PFSK-1 (cell line): ENCODE measurements around the gene SCAF4.

ENCODE experiments used
- FOXP2 ChIP-seq: optimal IDR thresholded peaks from 2 replicates; pipeline ENCODE3; 2011; ENCODE audit warnings: borderline replicate concordance, control low read depth, inconsistent platforms; ENCODE audit not compliant: insufficient read depth; ENCODE audit errors: extremely low read length, extremely low read depth
- POLR2AphosphoS5 ChIP-seq: IDR thresholded peaks from 2 replicates; pipeline ENCODE4 v1.6.1; 2012; ENCODE audit warnings: low read depth, mild to moderate bottlenecking, control low read depth, low read length, moderate library complexity
- SIN3A ChIP-seq: IDR thresholded peaks from 2 replicates; pipeline ENCODE4 v1.6.1; 2012; ENCODE audit warnings: mild to moderate bottlenecking, low read length, moderate library complexity, borderline replicate concordance; ENCODE audit not compliant: insufficient read depth
- TAF1 ChIP-seq: IDR thresholded peaks from 2 replicates; pipeline ENCODE4 v1.6.1; 2012; ENCODE audit warnings: low read length, control low read depth, borderline replicate concordance; ENCODE audit not compliant: insufficient read depth
- TF ChIP-seq, protein P1 (sequence below), 2 experiments: IDR thresholded peaks; 2 replicates each; pipeline versions ENCODE4 v1.6.1 to v1.8.0; 2011 to 2012; ENCODE audit warnings: low read depth in 2 of 2, low read length in 2 of 2, control low read depth in 1 of 2, inconsistent platforms in 1 of 2, mild to moderate bottlenecking in 1 of 2, moderate library complexity in 1 of 2; ENCODE audit not compliant: insufficient read depth in 1 of 2

Gene SCAF4

GRCh38 chr21:31753949-31754707 is 22.2 kb upstream of the SCAF4 start:
- TF ChIP-seq FOXP2: no peak
- TF ChIP-seq SIN3A: no peak
- no peak for TF ChIP-seq POLR2AphosphoS5
- no peak for TF ChIP-seq TAF1
- TF ChIP-seq, protein P1, sequence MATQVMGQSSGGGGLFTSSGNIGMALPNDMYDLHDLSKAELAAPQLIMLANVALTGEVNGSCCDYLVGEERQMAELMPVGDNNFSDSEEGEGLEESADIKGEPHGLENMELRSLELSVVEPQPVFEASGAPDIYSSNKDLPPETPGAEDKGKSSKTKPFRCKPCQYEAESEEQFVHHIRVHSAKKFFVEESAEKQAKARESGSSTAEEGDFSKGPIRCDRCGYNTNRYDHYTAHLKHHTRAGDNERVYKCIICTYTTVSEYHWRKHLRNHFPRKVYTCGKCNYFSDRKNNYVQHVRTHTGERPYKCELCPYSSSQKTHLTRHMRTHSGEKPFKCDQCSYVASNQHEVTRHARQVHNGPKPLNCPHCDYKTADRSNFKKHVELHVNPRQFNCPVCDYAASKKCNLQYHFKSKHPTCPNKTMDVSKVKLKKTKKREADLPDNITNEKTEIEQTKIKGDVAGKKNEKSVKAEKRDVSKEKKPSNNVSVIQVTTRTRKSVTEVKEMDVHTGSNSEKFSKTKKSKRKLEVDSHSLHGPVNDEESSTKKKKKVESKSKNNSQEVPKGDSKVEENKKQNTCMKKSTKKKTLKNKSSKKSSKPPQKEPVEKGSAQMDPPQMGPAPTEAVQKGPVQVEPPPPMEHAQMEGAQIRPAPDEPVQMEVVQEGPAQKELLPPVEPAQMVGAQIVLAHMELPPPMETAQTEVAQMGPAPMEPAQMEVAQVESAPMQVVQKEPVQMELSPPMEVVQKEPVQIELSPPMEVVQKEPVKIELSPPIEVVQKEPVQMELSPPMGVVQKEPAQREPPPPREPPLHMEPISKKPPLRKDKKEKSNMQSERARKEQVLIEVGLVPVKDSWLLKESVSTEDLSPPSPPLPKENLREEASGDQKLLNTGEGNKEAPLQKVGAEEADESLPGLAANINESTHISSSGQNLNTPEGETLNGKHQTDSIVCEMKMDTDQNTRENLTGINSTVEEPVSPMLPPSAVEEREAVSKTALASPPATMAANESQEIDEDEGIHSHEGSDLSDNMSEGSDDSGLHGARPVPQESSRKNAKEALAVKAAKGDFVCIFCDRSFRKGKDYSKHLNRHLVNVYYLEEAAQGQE (IDR thresholded peaks at IDR 0.05; ENCODE audit: insufficient read depth in 1 of 2, low read depth in 2 of 2, low read length in 2 of 2): no peak

DNA sequence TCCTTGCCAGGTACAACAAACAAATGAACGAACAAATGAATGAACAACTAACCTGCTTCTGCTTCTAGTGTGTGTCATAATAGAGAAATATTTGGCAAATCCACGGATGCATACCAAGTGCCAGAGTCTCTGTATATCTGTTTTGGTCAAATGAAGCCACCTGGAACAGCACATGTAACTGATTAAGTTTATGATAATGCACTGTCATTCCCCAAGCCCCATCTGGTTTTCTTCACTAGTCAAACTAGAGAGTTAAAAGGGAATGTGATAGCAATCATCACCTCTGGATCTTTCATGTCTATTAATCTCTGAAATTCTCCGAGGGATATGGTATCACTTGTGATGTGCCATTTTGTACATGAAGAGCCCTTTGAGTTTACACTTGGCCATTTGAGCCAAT is 21.0 kb upstream of the SCAF4 start:
- TF ChIP-seq FOXP2 (no peak), SIN3A (no peak), POLR2AphosphoS5 (no peak), TAF1 (no peak)
- TF ChIP-seq, protein P1 (IDR thresholded peaks at IDR 0.05; ENCODE audit: insufficient read depth in 1 of 2, low read depth in 2 of 2, low read length in 2 of 2): no peak

- TF ChIP-seq TAF1: no peak
- no peak for TF ChIP-seq FOXP2
- TF ChIP-seq SIN3A: no peak
Observed at GRCh38 chr21:31752352-31752751, 20.4 kb upstream of the SCAF4 start.

GRCh38 chr21:31750843-31751242 is 18.9 kb upstream of the SCAF4 start:
- TF ChIP-seq FOXP2: no peak
- TF ChIP-seq POLR2AphosphoS5: no peak

GRCh38 chr21:31744182-31744800 is 12.4 kb upstream of the SCAF4 start:
- TF ChIP-seq FOXP2: no peak

- TF ChIP-seq TAF1: no peak
- TF ChIP-seq POLR2AphosphoS5: no peak
- no peak for TF ChIP-seq FOXP2
- TF ChIP-seq SIN3A: no peak
- TF ChIP-seq, protein P1 (IDR thresholded peaks at IDR 0.05; ENCODE audit: insufficient read depth in 1 of 2, low read depth in 2 of 2, low read length in 2 of 2): no peak
Observed at GRCh38 chr21:31743712-31744111, 11.8 kb upstream of the SCAF4 start.

DNA sequence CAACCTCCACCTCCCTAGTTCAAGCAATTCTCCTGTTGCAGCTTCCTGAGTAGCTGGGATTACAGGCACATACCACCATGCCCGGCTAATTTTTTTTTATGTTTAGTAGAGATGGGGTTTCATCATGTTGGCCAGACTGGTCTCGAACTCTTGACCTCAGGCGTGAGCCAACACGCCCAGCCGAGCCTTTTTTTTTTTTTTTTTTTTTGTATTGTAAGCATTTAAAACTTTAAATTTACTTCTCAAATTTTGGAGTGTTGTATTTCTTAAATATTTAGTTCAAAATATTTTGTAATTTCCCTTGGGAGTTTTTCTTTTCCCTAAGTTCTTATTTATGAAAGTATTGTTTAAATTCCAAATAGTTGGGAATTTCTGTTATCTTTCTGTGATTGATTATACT is 9.2 kb upstream of the SCAF4 start:
- no peak for TF ChIP-seq TAF1
- no peak for TF ChIP-seq SIN3A
- TF ChIP-seq, protein P1 (IDR thresholded peaks at IDR 0.05; ENCODE audit: insufficient read depth in 1 of 2, low read depth in 2 of 2, low read length in 2 of 2): no peak
- no peak for TF ChIP-seq POLR2AphosphoS5
- TF ChIP-seq FOXP2: no peak
